DMS114 treated with DMSO at 0.1 percent for 48 hours (cell line): ENCODE measurements around the gene APLF.
"Not testable (repeated sequence)": the region's sequence is repeated elsewhere in the genome, so short reads cannot be mapped to it uniquely, and the experiment has no call there.

Experiments used
- DNase-seq: peaks from one replicate; lab custom pipeline; 2025; ENCODE audit not compliant: unreplicated experiment; lab: John Stamatoyannopoulos, UW

Gene APLF

GRCh38 chr2:68441179-68441993 is 26.0 kb upstream of the APLF start:
- DNase-seq, result peak; percentile 92

- no peak for DNase-seq
Measured at GRCh38 chr2:68441994-68442322, 25.4 kb upstream of the APLF start.

GRCh38 chr2:68446425-68446824 is 21.0 kb upstream of the APLF start:
- not testable (repeated sequence) for DNase-seq

- DNase-seq, result no peak
Measured at GRCh38 chr2:68447118-68447517, 20.3 kb upstream of the APLF start.

- DNase-seq, result no peak
Measured at GRCh38 chr2:68448671-68449653, 18.4 kb upstream of the APLF start.

- no peak for DNase-seq
Measured at GRCh38 chr2:68452158-68452900, 15.1 kb upstream of the APLF start.

GRCh38 chr2:68453761-68454360 is 13.5 kb upstream of the APLF start:
- DNase-seq, result no peak

- DNase-seq, result no peak
Measured at GRCh38 chr2:68454719-68455118, 12.7 kb upstream of the APLF start.

- no peak for DNase-seq
Measured at GRCh38 chr2:68456198-68456597, 11.2 kb upstream of the APLF start.

- no peak for DNase-seq
Measured at GRCh38 chr2:68458981-68459380, 8.4 kb upstream of the APLF start.

- peak; percentile 77 for DNase-seq
Measured at GRCh38 chr2:68463287-68463877, 4.0 kb upstream of the APLF start.

GRCh38 chr2:68464651-68465050 is 2.7 kb upstream of the APLF start:
- no peak for DNase-seq

- no peak for DNase-seq
Measured at GRCh38 chr2:68465081-68465916, 2.1 kb upstream of the APLF start.

GRCh38 chr2:68466361-68466777 is 1.0 kb upstream of the APLF start:
- peak; percentile 41 for DNase-seq

GRCh38 chr2:68466778-68467076 is 658 bp upstream of the APLF start:
- DNase-seq, result no peak

- DNase-seq, result no peak
Measured at GRCh38 chr2:68468801-68469200, 1.4 kb downstream of the APLF start.

GRCh38 chr2:68469935-68470334 is 2.5 kb downstream of the APLF start:
- no peak for DNase-seq

GRCh38 chr2:68471385-68471784 is 4.0 kb downstream of the APLF start:
- DNase-seq, result no peak

GRCh38 chr2:68472796-68473414 is 5.5 kb downstream of the APLF start:
- no peak for DNase-seq
